GOT3 (cell line): ENCODE measurements around the gene BCOR.

Experiments
- DNase-seq: peaks from one replicate; lab custom pipeline; 2025; ENCODE audit warnings: mixed read lengths; lab: John Stamatoyannopoulos, UW

The BCOR gene

GRCh38 chrX:40098264-40099054, 701 bp upstream of the BCOR start:
- DNase-seq: peak; percentile 8

GRCh38 chrX:40097141-40097503, 636 bp downstream of the BCOR start:
- no peak for DNase-seq

- peak; percentile 2 for DNase-seq
Measured at GRCh38 chrX:40096395-40097091, 1.2 kb downstream of the BCOR start.

- no peak for DNase-seq
Measured at GRCh38 chrX:40095583-40096394, 2.0 kb downstream of the BCOR start.

- no peak for DNase-seq
Measured at GRCh38 chrX:40094900-40095582, 2.7 kb downstream of the BCOR start.

- DNase-seq: no peak
Measured at GRCh38 chrX:40094041-40094899, 3.5 kb downstream of the BCOR start.

GRCh38 chrX:40093586-40093985, 4.2 kb downstream of the BCOR start:
- no peak for DNase-seq

- no peak for DNase-seq
Measured at GRCh38 chrX:40092808-40093435, 4.8 kb downstream of the BCOR start.

- DNase-seq: no peak
Measured at GRCh38 chrX:40091691-40092421, 5.9 kb downstream of the BCOR start.

- no peak for DNase-seq
Measured at GRCh38 chrX:40090961-40091360, 6.8 kb downstream of the BCOR start.

GRCh38 chrX:40090050-40090804, 7.5 kb downstream of the BCOR start:
- no peak for DNase-seq

- no peak for DNase-seq
Measured at GRCh38 chrX:40088803-40089540, 8.8 kb downstream of the BCOR start.

- DNase-seq: no peak
Measured at GRCh38 chrX:40088299-40088625, 9.5 kb downstream of the BCOR start.

GRCh38 chrX:40087425-40088298, 10.1 kb downstream of the BCOR start:
- DNase-seq: no peak

GRCh38 chrX:40086569-40087335, 11.0 kb downstream of the BCOR start:
- DNase-seq: no peak

GRCh38 chrX:40085714-40086113, 12.0 kb downstream of the BCOR start:
- DNase-seq: no peak

GRCh38 chrX:40085102-40085551, 12.6 kb downstream of the BCOR start:
- DNase-seq: no peak
